ENCODE measurements around the gene PTPRB.

GRCh38 chr12:70660620-70661219 is 23.5 kb upstream of the PTPRB start:
- no peak for TF ChIP-seq CTCF (IDR thresholded peaks at IDR 0.05)
- TF ChIP-seq POLR2A (IDR thresholded peaks at IDR 0.05), result no peak
